HEK293 (cell line): ENCODE data around the gene CASKIN1.

Source experiments
- GFI1B ChIP-seq: fragments of 450-650 bp; formaldehyde crosslinking; IDR thresholded peaks from 2 replicates; pipeline ENCODE4 v1.5.1; 2016; ENCODE audit warnings: missing biosample characterization, missing genetic modification characterization
- HOXC10 ChIP-seq: sonication (generic); formaldehyde crosslinking; IDR thresholded peaks from 2 replicates; pipeline ENCODE4 v1.8.1; 2023; ENCODE audit warnings: mild to moderate bottlenecking, missing genetic modification reagents
- INSM2 ChIP-seq: fragments of 450-650 bp; formaldehyde crosslinking; IDR thresholded peaks from 2 replicates; pipeline ENCODE4 v1.5.1; 2016; ENCODE audit warnings: missing biosample characterization, missing genetic modification characterization
- KLF8 ChIP-seq: fragments of 450-650 bp; formaldehyde crosslinking; IDR thresholded peaks from 2 replicates; pipeline ENCODE4 v1.5.1; 2016; ENCODE audit warnings: missing biosample characterization, missing genetic modification characterization
- PRDM10 ChIP-seq: fragments of 450-650 bp; formaldehyde crosslinking; IDR thresholded peaks from 2 replicates; pipeline ENCODE4 v1.5.1; 2016; ENCODE audit warnings: missing biosample characterization, missing genetic modification characterization
- REPIN1 ChIP-seq: fragments of 450-650 bp; formaldehyde crosslinking; IDR thresholded peaks from 2 replicates; pipeline ENCODE4 v1.5.1; 2017; ENCODE audit warnings: missing biosample characterization, missing genetic modification characterization, low read depth
- ZBTB44 ChIP-seq: fragments of 450-650 bp; IDR thresholded peaks from 2 replicates; pipeline ENCODE4 v1.5.1; 2018; ENCODE audit warnings: missing biosample characterization, mild to moderate bottlenecking, missing genetic modification characterization
- ZBTB6 ChIP-seq: fragments of 450-650 bp; formaldehyde crosslinking; IDR thresholded peaks from 2 replicates; pipeline ENCODE4 v1.5.1; 2017; ENCODE audit warnings: missing biosample characterization, missing genetic modification characterization
- ZNF140 ChIP-seq: fragments of 450-650 bp; formaldehyde crosslinking; IDR thresholded peaks from 2 replicates; pipeline ENCODE4 v1.5.1; 2016; ENCODE audit warnings: missing biosample characterization, missing genetic modification characterization
- ZNF169 ChIP-seq: fragments of 450-650 bp; formaldehyde crosslinking; IDR thresholded peaks from 2 replicates; pipeline ENCODE4 v1.5.1; 2016; ENCODE audit warnings: missing biosample characterization, missing genetic modification characterization
- ZNF19 ChIP-seq: fragments of 450-650 bp; formaldehyde crosslinking; IDR thresholded peaks from 2 replicates; pipeline ENCODE4; 2016; ENCODE audit warnings: missing biosample characterization, missing genetic modification characterization, low read depth
- ZNF280C ChIP-seq: fragments of 450-650 bp; formaldehyde crosslinking; IDR thresholded peaks from 2 replicates; pipeline ENCODE4 v1.5.1; 2016; ENCODE audit warnings: missing biosample characterization, missing genetic modification characterization
- ZNF311 ChIP-seq: fragments of 450-650 bp; formaldehyde crosslinking; IDR thresholded peaks from 2 replicates; pipeline ENCODE4 v1.5.1; 2017; ENCODE audit warnings: missing biosample characterization, missing genetic modification characterization, borderline replicate concordance
- ZNF488 ChIP-seq: fragments of 450-650 bp; formaldehyde crosslinking; IDR thresholded peaks from 2 replicates; pipeline ENCODE4 v1.5.1; 2016; ENCODE audit warnings: missing biosample characterization, missing genetic modification characterization
- ZNF596 ChIP-seq: fragments of 450-650 bp; IDR thresholded peaks from 2 replicates; pipeline ENCODE4 v1.5.0; 2018; ENCODE audit warnings: missing biosample characterization, mild to moderate bottlenecking, missing genetic modification characterization, moderate library complexity
- ZNF624 ChIP-seq: fragments of 450-650 bp; formaldehyde crosslinking; IDR thresholded peaks from 2 replicates; pipeline ENCODE4 v1.5.1; 2017; ENCODE audit warnings: missing biosample characterization, missing genetic modification characterization
- ZNF654 ChIP-seq: fragments of 450-650 bp; formaldehyde crosslinking; IDR thresholded peaks from 2 replicates; pipeline ENCODE4 v1.5.1; 2016; ENCODE audit warnings: low read depth, missing biosample characterization, missing genetic modification characterization
- ZNF670 ChIP-seq: fragments of 450-650 bp; formaldehyde crosslinking; IDR thresholded peaks from 2 replicates; pipeline ENCODE4 v1.5.1; 2016; ENCODE audit warnings: missing biosample characterization, missing genetic modification characterization, low read depth
- ZNF768 ChIP-seq: fragments of 450-650 bp; formaldehyde crosslinking; IDR thresholded peaks from 2 replicates; pipeline ENCODE4 v1.5.1; 2018; ENCODE audit warnings: missing biosample characterization, mild to moderate bottlenecking, missing genetic modification characterization
- ZNF791 ChIP-seq: fragments of 450-650 bp; formaldehyde crosslinking; IDR thresholded peaks from 2 replicates; pipeline ENCODE4 v1.5.1; 2016; ENCODE audit warnings: missing biosample characterization, missing genetic modification characterization
- ZNF830 ChIP-seq: fragments of 450-650 bp; IDR thresholded peaks from 2 replicates; pipeline ENCODE4 v1.5.0; 2018; ENCODE audit warnings: missing biosample characterization, missing genetic modification characterization, low read depth, mild to moderate bottlenecking, moderate library complexity
- ZSCAN16 ChIP-seq: fragments of 450-650 bp; formaldehyde crosslinking; IDR thresholded peaks from 2 replicates; pipeline ENCODE4 v1.5.1; 2016; ENCODE audit warnings: missing biosample characterization, missing genetic modification characterization
- ZSCAN18 ChIP-seq: fragments of 450-650 bp; formaldehyde crosslinking; IDR thresholded peaks from 2 replicates; pipeline ENCODE4 v1.5.1; 2016; ENCODE audit warnings: missing biosample characterization, missing genetic modification characterization
- ZSCAN5A ChIP-seq: fragments of 450-650 bp; formaldehyde crosslinking; IDR thresholded peaks from 2 replicates; pipeline ENCODE4 v1.5.1; 2016; ENCODE audit warnings: missing biosample characterization, missing genetic modification characterization

Gene CASKIN1

GRCh38 chr16:2155091-2155950 lies 41.1 kb downstream of the CASKIN1 start, which contains the start of gene TRAF7 (continued):
- no peak for TF ChIP-seq ZNF654
- TF ChIP-seq ZSCAN16 (tag by site-specific recombination), result no peak
- TF ChIP-seq ZNF488 (tag by site-specific recombination), result no peak
- TF ChIP-seq ZNF596 (tag by site-specific recombination), result no peak; the same call in 1 of the 2 replicates
- no peak for TF ChIP-seq ZNF280C (tag by site-specific recombination)
- no peak for TF ChIP-seq ZNF624 (tag by site-specific recombination)
- no peak for TF ChIP-seq ZNF791
- no peak for TF ChIP-seq ZNF169 (tag by site-specific recombination)
- TF ChIP-seq REPIN1, result 0 out of 2 replicates have a peak, but pooled peaks have one; percentile 60
- TF ChIP-seq ZBTB6 (tag by site-specific recombination), result peak; percentile 77
- peak; percentile 36; the same call in 1 of the 2 replicates for TF ChIP-seq INSM2 (tag by site-specific recombination)
- TF ChIP-seq ZSCAN18 (tag by site-specific recombination), result no peak
- TF ChIP-seq ZBTB44, result no peak
- TF ChIP-seq ZNF830 (tag by site-specific recombination), result no peak
- peak; percentile 90; the same call in 1 of the 2 replicates for TF ChIP-seq HOXC10 (CRISPR knock-in tag)
- TF ChIP-seq ZSCAN5A (tag by site-specific recombination), result no peak
- no peak for TF ChIP-seq ZNF768 (tag by site-specific recombination)
- no peak for TF ChIP-seq GFI1B (tag by site-specific recombination)
- TF ChIP-seq ZNF140 (tag by site-specific recombination), result no peak
- peak; percentile 86 for TF ChIP-seq PRDM10 (tag by site-specific recombination)
- TF ChIP-seq ZNF670 (tag by site-specific recombination), result no peak
- TF ChIP-seq KLF8 (tag by site-specific recombination), result peak; percentile 58; the same call in 1 of the 2 replicates
- no peak for TF ChIP-seq ZNF19 (tag by site-specific recombination)
- no peak for TF ChIP-seq ZNF311 (tag by site-specific recombination)
